ENCODE measurements around the gene UTP14A. TPM values are rescaled to one million over a fixed set of nuclear protein-coding genes. Genes with fewer than 3 reads are reported as not detected.
"Not testable (repeated sequence)": the region's sequence is repeated elsewhere in the genome, so short reads cannot be mapped to it uniquely, and the experiment has no call there.

Gene UTP14A, protein sequence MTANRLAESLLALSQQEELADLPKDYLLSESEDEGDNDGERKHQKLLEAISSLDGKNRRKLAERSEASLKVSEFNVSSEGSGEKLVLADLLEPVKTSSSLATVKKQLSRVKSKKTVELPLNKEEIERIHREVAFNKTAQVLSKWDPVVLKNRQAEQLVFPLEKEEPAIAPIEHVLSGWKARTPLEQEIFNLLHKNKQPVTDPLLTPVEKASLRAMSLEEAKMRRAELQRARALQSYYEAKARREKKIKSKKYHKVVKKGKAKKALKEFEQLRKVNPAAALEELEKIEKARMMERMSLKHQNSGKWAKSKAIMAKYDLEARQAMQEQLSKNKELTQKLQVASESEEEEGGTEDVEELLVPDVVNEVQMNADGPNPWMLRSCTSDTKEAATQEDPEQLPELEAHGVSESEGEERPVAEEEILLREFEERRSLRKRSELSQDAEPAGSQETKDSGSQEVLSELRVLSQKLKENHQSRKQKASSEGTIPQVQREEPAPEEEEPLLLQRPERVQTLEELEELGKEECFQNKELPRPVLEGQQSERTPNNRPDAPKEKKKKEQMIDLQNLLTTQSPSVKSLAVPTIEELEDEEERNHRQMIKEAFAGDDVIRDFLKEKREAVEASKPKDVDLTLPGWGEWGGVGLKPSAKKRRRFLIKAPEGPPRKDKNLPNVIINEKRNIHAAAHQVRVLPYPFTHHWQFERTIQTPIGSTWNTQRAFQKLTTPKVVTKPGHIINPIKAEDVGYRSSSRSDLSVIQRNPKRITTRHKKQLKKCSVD
- total RNA-seq (2014; rRNA removed; shearing (Covaris generic)) (17.8 and 18.5 TPM in 2 replicates), polyA plus RNA-seq (2016; fragmentation: Nextera tagmentation; extraction: Ambion mirVana) (14.2 and 14.6 TPM in 2 replicates)
- long read RNA-seq, partial matches to known transcripts, result 13 of 21 reads
- long read RNA-seq, other reads (novel, unspliced or antisense), result 4 of 21 reads

DNA sequence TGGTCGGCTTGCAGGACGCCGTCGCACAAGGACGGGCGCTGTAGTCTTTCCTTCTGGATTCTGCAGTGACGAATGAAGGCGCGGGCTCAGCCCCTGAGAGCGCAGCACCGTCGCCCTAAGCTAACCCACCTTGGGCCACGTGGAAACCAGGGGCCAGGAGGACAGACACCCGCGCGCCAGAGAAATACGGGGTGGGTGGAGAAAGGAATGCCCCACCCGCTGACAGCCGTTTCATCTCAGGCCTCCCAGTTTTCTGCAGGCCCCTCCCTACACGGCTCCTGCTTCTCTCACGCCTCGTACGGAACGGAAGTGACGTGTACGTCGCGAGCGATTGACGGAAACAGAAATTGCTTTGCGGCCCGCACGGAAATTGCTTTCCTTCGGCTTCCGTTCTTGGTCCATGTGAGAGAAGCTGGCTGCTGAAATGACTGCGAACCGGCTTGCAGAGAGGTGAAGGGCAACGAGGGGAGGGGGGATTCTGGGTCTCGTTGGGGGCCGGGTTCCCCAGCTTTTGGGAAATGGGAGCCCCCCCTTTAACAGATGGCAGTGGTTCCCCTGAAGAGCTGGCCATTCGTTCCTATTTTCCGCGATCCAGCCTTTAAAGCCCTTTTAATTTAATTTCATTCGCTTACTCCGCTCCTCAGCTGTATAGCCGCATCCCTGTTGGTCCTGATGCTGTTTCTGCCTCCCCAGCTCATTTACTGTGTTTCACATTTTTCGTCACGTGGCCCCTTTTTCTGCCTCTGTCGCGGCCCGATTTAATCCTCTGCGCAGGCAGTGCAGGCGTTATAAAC lies at the start of gene UTP14A:
Gene UTP14A (plus strand): TSS at position 378 of the 794 bp plus-strand sequence. CDS start 47 bp downstream, at position 425.
- ATAC-seq (peak; percentile 97), DNase-seq (ENCODE audit: low spot score) (peak; percentile 93)
- TF ChIP-seq POLR2AphosphoS5 (IDR thresholded peaks at IDR 0.05; ENCODE audit: low read depth) (peak; percentile 67), STAT1 (IDR thresholded peaks at IDR 0.05; ENCODE audit: unreplicated experiment) (no peak), CREB1 (CRISPR knock-in tag; IDR thresholded peaks at IDR 0.05; ENCODE audit: low read depth) (peak; percentile 92)
- TF ChIP-seq, protein P1, sequence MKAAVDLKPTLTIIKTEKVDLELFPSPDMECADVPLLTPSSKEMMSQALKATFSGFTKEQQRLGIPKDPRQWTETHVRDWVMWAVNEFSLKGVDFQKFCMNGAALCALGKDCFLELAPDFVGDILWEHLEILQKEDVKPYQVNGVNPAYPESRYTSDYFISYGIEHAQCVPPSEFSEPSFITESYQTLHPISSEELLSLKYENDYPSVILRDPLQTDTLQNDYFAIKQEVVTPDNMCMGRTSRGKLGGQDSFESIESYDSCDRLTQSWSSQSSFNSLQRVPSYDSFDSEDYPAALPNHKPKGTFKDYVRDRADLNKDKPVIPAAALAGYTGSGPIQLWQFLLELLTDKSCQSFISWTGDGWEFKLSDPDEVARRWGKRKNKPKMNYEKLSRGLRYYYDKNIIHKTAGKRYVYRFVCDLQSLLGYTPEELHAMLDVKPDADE (IDR thresholded peaks at IDR 0.05), result peak; percentile 68; the same call in 1 of the 2 replicates
- Mint-ChIP-seq H3K4me3 (peak within 1 kb of the TSS; percentile 97), H3K27me3 (ENCODE audit: insufficient read depth, low read depth, poor library complexity) (peaks cover 3% of the 10 kb centered on the region), H3K36me3 (ENCODE audit: low read depth) (peaks cover 30% of the 10 kb centered on the region), H3K9me3 (no peaks in the 10 kb centered on the region; the same call in 2 of the 3 replicates), H3K27ac (peak within 1 kb of the TSS; percentile 94), H3K4me1 (no peaks in the 10 kb centered on the region)
- Histone ChIP-seq H3K27ac (ENCODE audit: low read depth) (peak within 1 kb of the TSS; percentile 91; the same call in 1 of the 2 replicates), H3K4me1 (ENCODE audit: insufficient read depth) (no peaks in the 10 kb centered on the region), H3K4me2 (peak within 1 kb of the TSS; percentile 83), H3K79me2 (replicated peaks; ENCODE audit: insufficient read depth) (peaks cover 15% of the 10 kb centered on the region), H3K27me3 (ENCODE audit: insufficient read depth) (no peaks in the 10 kb centered on the region), H2AFZ (peak within 1 kb of the TSS; percentile 69; the same call in 1 of the 2 replicates), H4K20me1 (replicated peaks; ENCODE audit: insufficient read depth) (no peaks in the 10 kb centered on the region), H3K9me2 (ENCODE audit: insufficient read depth) (no peaks in the 10 kb centered on the region), H3K36me3 (ENCODE audit: insufficient read depth) (peaks cover 18% of the 10 kb centered on the region), H3F3A (replicated peaks; ENCODE audit: low read depth) (no peaks in the 10 kb centered on the region), H3K4me3 (peak within 1 kb of the TSS; percentile 72)

- not testable (repeated sequence) for H3K36me3 Mint-ChIP-seq (ENCODE audit: low read depth); H3K36me3 ChIP-seq (ENCODE audit: insufficient read depth); H3K79me2 ChIP-seq (replicated peaks; ENCODE audit: insufficient read depth); DNase-seq (ENCODE audit: low spot score); H3K4me1 Mint-ChIP-seq; H3K4me3 ChIP-seq; H3K27me3 Mint-ChIP-seq (ENCODE audit: insufficient read depth, low read depth, poor library complexity); H2AFZ ChIP-seq; ATAC-seq; H3F3A ChIP-seq (replicated peaks; ENCODE audit: low read depth); H3K9me2 ChIP-seq (ENCODE audit: insufficient read depth); H3K4me1 ChIP-seq (ENCODE audit: insufficient read depth); H4K20me1 ChIP-seq (replicated peaks; ENCODE audit: insufficient read depth); H3K4me3 Mint-ChIP-seq; H3K27ac Mint-ChIP-seq; H3K9me3 Mint-ChIP-seq; H3K4me2 ChIP-seq; H3K27me3 ChIP-seq (ENCODE audit: insufficient read depth); H3K27ac ChIP-seq (ENCODE audit: low read depth)
Measured at GRCh38 chrX:129859134-129859533, 46.8 kb upstream of the UTP14A start.

DNA sequence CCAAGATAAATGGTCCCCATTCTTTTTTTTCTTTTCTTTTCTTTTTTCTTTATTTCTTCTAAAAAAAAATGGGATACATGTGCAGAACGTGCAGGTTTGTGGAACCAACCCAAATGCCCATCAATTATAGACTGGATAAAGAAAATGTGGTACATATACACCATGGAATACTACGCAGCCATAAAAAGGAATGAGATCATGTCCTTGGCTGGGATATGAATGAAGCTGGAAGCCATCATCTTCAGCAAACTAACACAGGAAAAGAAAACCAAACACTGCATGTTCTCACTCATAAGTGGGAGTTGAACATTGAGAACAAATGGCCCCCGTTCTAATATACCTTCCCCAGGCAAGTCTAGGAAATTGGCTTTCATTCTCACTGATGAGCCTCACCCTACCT lies 39.6 kb upstream of the UTP14A start:
- not testable (repeated sequence) for H3K36me3 Mint-ChIP-seq (ENCODE audit: low read depth); H2AFZ ChIP-seq; DNase-seq (ENCODE audit: low spot score); H3K27ac Mint-ChIP-seq; H3F3A ChIP-seq (replicated peaks; ENCODE audit: low read depth); H3K27me3 ChIP-seq (ENCODE audit: insufficient read depth); H3K4me2 ChIP-seq; H3K4me1 ChIP-seq (ENCODE audit: insufficient read depth); H3K27me3 Mint-ChIP-seq (ENCODE audit: insufficient read depth, low read depth, poor library complexity); H3K27ac ChIP-seq (ENCODE audit: low read depth); ATAC-seq; H3K36me3 ChIP-seq (ENCODE audit: insufficient read depth); H3K9me3 Mint-ChIP-seq; H3K79me2 ChIP-seq (replicated peaks; ENCODE audit: insufficient read depth); H3K9me2 ChIP-seq (ENCODE audit: insufficient read depth); H3K4me3 Mint-ChIP-seq; H3K4me3 ChIP-seq; H3K4me1 Mint-ChIP-seq; H4K20me1 ChIP-seq (replicated peaks; ENCODE audit: insufficient read depth)
